Liver (tissue), 9 donors: ENCODE measurements around the gene GSK3B. TPM values are rescaled to one million over a fixed set of nuclear protein-coding genes. Genes with fewer than 3 reads are reported as not detected.

Experiments
- DNase-seq: peaks from one replicate; pipeline ENCODE4 v3.0.0-alpha.2; 2017; ENCODE audit warnings: low spot score
- H3K27ac ChIP-seq, 2 donors: one replicate each; pipeline ENCODE4 v1.7.0; 2013; ENCODE audit warnings: inconsistent platforms in 2 of 2, low read length in 2 of 2, control low read depth in 1 of 2, low read depth in 1 of 2, mild to moderate bottlenecking in 1 of 2
- H3K27me3 ChIP-seq, 4 donors: one replicate each; pipeline versions ENCODE4 v1.6.1 to v1.7.0; 2013; ENCODE audit warnings: low read length in 3 of 4, inconsistent platforms in 1 of 4, mild to moderate bottlenecking in 1 of 4, moderate library complexity in 1 of 4; ENCODE audit not compliant: control insufficient read depth in 4 of 4, insufficient read depth in 4 of 4
- H3K36me3 ChIP-seq, 4 donors: one replicate each; pipeline versions ENCODE4 v1.6.1 to v1.7.0; 2013; ENCODE audit warnings: low read length in 3 of 4, mild to moderate bottlenecking in 3 of 4, low read depth in 1 of 4, moderate library complexity in 1 of 4; ENCODE audit not compliant: control insufficient read depth in 4 of 4, insufficient read depth in 3 of 4
- H3K4me1 ChIP-seq, 4 donors: one replicate each; pipeline versions ENCODE4 v1.6.1 to v1.7.0; 2013; ENCODE audit warnings: low read length in 3 of 4, mild to moderate bottlenecking in 3 of 4, moderate library complexity in 1 of 4; ENCODE audit not compliant: control insufficient read depth in 4 of 4, insufficient read depth in 4 of 4
- H3K4me3 ChIP-seq, 3 donors: one replicate each; pipeline versions ENCODE4 v1.6.1 to v1.7.0; 2013; ENCODE audit warnings: low read length in 3 of 3, control low read depth in 1 of 3, low read depth in 1 of 3, mild to moderate bottlenecking in 1 of 3
- H3K9ac ChIP-seq, 2 donors: one replicate each; pipeline ENCODE4 v1.7.0; 2013; ENCODE audit warnings: low read length in 2 of 2, mild to moderate bottlenecking in 2 of 2, moderate library complexity in 2 of 2, control low read depth in 1 of 2, low read depth in 1 of 2
- H3K9me3 ChIP-seq, 4 donors: one replicate each; pipeline versions ENCODE4 v1.6.1 to v1.7.0; 2013; ENCODE audit warnings: low read length in 3 of 4; ENCODE audit not compliant: control insufficient read depth in 4 of 4
- EGR1 ChIP-seq, 2 donors: IDR thresholded peaks; 2 replicates each; pipeline ENCODE4 v1.6.1; 2016 to 2018; ENCODE audit warnings: antibody characterized with exemption in 2 of 2, low read depth in 2 of 2
- FOXA1 ChIP-seq: IDR thresholded peaks from 2 replicates; pipeline ENCODE4 v1.6.1; 2016; ENCODE audit warnings: antibody characterized with exemption
- FOXA2 ChIP-seq: IDR thresholded peaks from 2 replicates; pipeline ENCODE4 v1.6.1; 2016; ENCODE audit warnings: antibody characterized with exemption
- GABPA ChIP-seq, 2 donors: IDR thresholded peaks in 1 of 2; conservative IDR thresholded peaks in 1 of 2; 2 replicates each; pipeline ENCODE4 v1.6.1; 2016; ENCODE audit warnings: antibody characterized with exemption in 2 of 2, mild to moderate bottlenecking in 1 of 2, moderate library complexity in 1 of 2
- HNF4A ChIP-seq, 2 donors: conservative IDR thresholded peaks; 2 replicates each; pipeline ENCODE4 v1.6.1; 2016; ENCODE audit warnings: antibody characterized with exemption in 2 of 2, mild to moderate bottlenecking in 2 of 2
- HNF4G ChIP-seq: IDR thresholded peaks from 2 replicates; pipeline ENCODE4 v1.6.1; 2016; ENCODE audit warnings: antibody characterized with exemption
- JUND ChIP-seq, 2 donors: IDR thresholded peaks; 2 replicates each; pipeline ENCODE4 v1.6.1; 2016; ENCODE audit warnings: antibody characterized with exemption in 2 of 2
- NR2F2 ChIP-seq: IDR thresholded peaks from 2 replicates; pipeline ENCODE4 v1.6.1; 2016; ENCODE audit warnings: antibody characterized with exemption
- RAD21 ChIP-seq, 2 donors: IDR thresholded peaks; 2 replicates each; pipeline ENCODE4 v1.6.1; 2016; ENCODE audit warnings: antibody characterized with exemption in 2 of 2, mild to moderate bottlenecking in 2 of 2
- RXRA ChIP-seq, 2 donors: IDR thresholded peaks; 2 replicates each; pipeline ENCODE4 v1.6.1; 2017 to 2018; ENCODE audit warnings: antibody characterized with exemption in 2 of 2, mild to moderate bottlenecking in 1 of 2
- SP1 ChIP-seq: IDR thresholded peaks from 2 replicates; pipeline ENCODE4 v1.6.1; 2018; ENCODE audit warnings: antibody characterized with exemption, mild to moderate bottlenecking
- TAF1 ChIP-seq: conservative IDR thresholded peaks from 2 replicates; pipeline ENCODE4 v1.6.1; 2016; ENCODE audit warnings: antibody characterized with exemption, mild to moderate bottlenecking
- YY1 ChIP-seq: IDR thresholded peaks from 2 replicates; pipeline ENCODE4 v1.6.1; 2016; ENCODE audit warnings: antibody characterized with exemption, mild to moderate bottlenecking
- WGBS: extraction: QIAGEN DNeasy Blood & Tissue Kit; methylation state at CpG from one replicate; pipeline ENCODE4 v1.1.7; 2013; 5-methylcytosine and 5-hydroxymethylcytosine counted together
- polyA plus RNA-seq, 2 donors: library from polyadenylated mRNA; stranded (reverse) in 1 of 2; unstranded in 1 of 2; fragments of 200-250 nt in 1 of 2; fragments of >200 nt in 1 of 2; fragmentation: Nextera tagmentation in 1 of 2; extraction: Ambion mirVana in 1 of 2; gene quantifications; one replicate each; pipeline versions ENCODE4 v1.2.1 to v1.2.3, GENCODE V29; 2013 to 2015
- total RNA-seq, 2 donors: library from RNA; depleted of rRNA; stranded (reverse); fragments of >200 nt; gene quantifications; one replicate each; pipeline ENCODE4 v1.2.3, GENCODE V29; 2014
- TF ChIP-seq, protein P1 (sequence below): IDR thresholded peaks from 2 replicates; pipeline ENCODE4 v1.6.1; 2016; ENCODE audit warnings: antibody characterized with exemption
- TF ChIP-seq, protein P2 (sequence below): fragments of 150-350 bp; IDR thresholded peaks from 2 replicates; pipeline ENCODE4 v1.5.1; 2017; ENCODE audit warnings: improper control_type of control experiment, low read depth, low read length; ENCODE audit not compliant: missing input control
- TF ChIP-seq, protein P3 (sequence below): IDR thresholded peaks from 2 replicates; pipeline ENCODE4 v1.6.1; 2016; ENCODE audit warnings: antibody characterized with exemption, mild to moderate bottlenecking
- TF ChIP-seq, protein P4 (sequence below): IDR thresholded peaks from 2 replicates; pipeline ENCODE4 v1.6.1; 2016; ENCODE audit warnings: antibody characterized with exemption
- TF ChIP-seq, protein P5 (sequence below): IDR thresholded peaks from 2 replicates; pipeline ENCODE4 v1.6.1; 2016; ENCODE audit warnings: antibody characterized with exemption
- donor health status: healthy.
- donor health status: healthy.
- donor health status: healthy.
- donor health status: healthy.
- donor health status: healthy.

Gene GSK3B
- total and polyA plus RNA-seq, 4 donors = 10.5 to 20.8 (median 18.5) TPM

DNA sequence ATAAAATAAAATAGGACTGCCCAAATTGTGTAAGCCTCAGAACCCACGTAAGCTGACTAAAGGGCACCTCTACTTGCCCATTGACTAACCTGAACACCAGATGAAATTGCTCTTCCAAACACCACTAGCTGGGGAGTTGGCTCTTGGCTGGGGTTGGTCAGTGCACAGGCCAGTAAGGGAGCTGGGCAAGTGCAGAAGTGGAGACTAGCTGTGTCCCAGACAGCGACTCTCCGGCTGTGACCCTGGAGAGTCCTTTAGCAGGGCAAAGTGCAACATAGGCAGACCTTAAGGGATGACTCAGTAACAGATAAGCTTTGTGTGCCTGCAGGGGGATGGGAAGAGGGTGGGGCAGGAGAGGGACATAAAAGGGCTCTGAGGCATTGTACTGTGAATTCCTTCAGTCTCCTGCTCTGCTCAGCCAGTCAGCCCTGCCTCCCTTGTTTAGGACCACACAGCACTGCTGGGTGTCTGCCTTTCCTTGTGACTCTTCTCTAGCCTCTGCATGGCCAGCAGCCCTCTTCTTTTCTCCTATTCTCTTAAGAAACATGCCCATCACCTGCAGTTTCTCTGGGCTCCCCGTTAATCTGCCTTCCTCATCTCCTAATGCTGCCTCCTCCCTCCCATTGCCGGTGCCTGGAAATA lies 299.2 kb downstream of the GSK3B start:
- TF ChIP-seq SP1 (peak; percentile 97), YY1 (peak; percentile 77), GABPA (IDR thresholded peaks at IDR 0.05 in 1 of 2, conservative IDR thresholded peaks at IDR 0.05 in 1 of 2) (peak in 1 of 2 donors; percentile 49), FOXA1 (no peak), TAF1 (peak; percentile 82), JUND (IDR thresholded peaks at IDR 0.05) (peak; percentile 96 to 98), HNF4A (conservative IDR thresholded peaks at IDR 0.05) (peak; percentile 95 to 96), FOXA2 (peak; percentile 18), HNF4G (peak; percentile 93), RXRA (IDR thresholded peaks at IDR 0.05) (peak; percentile 95), RAD21 (IDR thresholded peaks at IDR 0.05) (peak; percentile 46 to 69), NR2F2 (peak; percentile 73), EGR1 (IDR thresholded peaks at IDR 0.05; ENCODE audit: low read depth in 2 of 2) (no peak)
- TF ChIP-seq, protein P1, sequence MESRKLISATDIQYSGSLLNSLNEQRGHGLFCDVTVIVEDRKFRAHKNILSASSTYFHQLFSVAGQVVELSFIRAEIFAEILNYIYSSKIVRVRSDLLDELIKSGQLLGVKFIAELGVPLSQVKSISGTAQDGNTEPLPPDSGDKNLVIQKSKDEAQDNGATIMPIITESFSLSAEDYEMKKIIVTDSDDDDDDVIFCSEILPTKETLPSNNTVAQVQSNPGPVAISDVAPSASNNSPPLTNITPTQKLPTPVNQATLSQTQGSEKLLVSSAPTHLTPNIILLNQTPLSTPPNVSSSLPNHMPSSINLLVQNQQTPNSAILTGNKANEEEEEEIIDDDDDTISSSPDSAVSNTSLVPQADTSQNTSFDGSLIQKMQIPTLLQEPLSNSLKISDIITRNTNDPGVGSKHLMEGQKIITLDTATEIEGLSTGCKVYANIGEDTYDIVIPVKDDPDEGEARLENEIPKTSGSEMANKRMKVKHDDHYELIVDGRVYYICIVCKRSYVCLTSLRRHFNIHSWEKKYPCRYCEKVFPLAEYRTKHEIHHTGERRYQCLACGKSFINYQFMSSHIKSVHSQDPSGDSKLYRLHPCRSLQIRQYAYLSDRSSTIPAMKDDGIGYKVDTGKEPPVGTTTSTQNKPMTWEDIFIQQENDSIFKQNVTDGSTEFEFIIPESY = peak; percentile 56
- TF ChIP-seq, protein P2, sequence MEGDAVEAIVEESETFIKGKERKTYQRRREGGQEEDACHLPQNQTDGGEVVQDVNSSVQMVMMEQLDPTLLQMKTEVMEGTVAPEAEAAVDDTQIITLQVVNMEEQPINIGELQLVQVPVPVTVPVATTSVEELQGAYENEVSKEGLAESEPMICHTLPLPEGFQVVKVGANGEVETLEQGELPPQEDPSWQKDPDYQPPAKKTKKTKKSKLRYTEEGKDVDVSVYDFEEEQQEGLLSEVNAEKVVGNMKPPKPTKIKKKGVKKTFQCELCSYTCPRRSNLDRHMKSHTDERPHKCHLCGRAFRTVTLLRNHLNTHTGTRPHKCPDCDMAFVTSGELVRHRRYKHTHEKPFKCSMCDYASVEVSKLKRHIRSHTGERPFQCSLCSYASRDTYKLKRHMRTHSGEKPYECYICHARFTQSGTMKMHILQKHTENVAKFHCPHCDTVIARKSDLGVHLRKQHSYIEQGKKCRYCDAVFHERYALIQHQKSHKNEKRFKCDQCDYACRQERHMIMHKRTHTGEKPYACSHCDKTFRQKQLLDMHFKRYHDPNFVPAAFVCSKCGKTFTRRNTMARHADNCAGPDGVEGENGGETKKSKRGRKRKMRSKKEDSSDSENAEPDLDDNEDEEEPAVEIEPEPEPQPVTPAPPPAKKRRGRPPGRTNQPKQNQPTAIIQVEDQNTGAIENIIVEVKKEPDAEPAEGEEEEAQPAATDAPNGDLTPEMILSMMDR = no peak
- TF ChIP-seq, protein P3, sequence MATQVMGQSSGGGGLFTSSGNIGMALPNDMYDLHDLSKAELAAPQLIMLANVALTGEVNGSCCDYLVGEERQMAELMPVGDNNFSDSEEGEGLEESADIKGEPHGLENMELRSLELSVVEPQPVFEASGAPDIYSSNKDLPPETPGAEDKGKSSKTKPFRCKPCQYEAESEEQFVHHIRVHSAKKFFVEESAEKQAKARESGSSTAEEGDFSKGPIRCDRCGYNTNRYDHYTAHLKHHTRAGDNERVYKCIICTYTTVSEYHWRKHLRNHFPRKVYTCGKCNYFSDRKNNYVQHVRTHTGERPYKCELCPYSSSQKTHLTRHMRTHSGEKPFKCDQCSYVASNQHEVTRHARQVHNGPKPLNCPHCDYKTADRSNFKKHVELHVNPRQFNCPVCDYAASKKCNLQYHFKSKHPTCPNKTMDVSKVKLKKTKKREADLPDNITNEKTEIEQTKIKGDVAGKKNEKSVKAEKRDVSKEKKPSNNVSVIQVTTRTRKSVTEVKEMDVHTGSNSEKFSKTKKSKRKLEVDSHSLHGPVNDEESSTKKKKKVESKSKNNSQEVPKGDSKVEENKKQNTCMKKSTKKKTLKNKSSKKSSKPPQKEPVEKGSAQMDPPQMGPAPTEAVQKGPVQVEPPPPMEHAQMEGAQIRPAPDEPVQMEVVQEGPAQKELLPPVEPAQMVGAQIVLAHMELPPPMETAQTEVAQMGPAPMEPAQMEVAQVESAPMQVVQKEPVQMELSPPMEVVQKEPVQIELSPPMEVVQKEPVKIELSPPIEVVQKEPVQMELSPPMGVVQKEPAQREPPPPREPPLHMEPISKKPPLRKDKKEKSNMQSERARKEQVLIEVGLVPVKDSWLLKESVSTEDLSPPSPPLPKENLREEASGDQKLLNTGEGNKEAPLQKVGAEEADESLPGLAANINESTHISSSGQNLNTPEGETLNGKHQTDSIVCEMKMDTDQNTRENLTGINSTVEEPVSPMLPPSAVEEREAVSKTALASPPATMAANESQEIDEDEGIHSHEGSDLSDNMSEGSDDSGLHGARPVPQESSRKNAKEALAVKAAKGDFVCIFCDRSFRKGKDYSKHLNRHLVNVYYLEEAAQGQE = peak; percentile 43
- TF ChIP-seq, protein P4, sequence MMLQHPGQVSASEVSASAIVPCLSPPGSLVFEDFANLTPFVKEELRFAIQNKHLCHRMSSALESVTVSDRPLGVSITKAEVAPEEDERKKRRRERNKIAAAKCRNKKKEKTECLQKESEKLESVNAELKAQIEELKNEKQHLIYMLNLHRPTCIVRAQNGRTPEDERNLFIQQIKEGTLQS = peak; percentile 93
- TF ChIP-seq, protein P5, sequence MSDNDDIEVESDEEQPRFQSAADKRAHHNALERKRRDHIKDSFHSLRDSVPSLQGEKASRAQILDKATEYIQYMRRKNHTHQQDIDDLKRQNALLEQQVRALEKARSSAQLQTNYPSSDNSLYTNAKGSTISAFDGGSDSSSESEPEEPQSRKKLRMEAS = peak; percentile 75
- no peaks in the 10 kb centered on the region for H3K36me3 ChIP-seq
- DNase-seq = peak; percentile 46
- H3K4me1 ChIP-seq = peaks cover 10 to 77% (median 55%) of the 10 kb centered on the region in 4 donors
- H3K9ac ChIP-seq = no peak overlapping the region
- H3K27ac ChIP-seq = peak overlapping the region; percentile 67 to 88
- 23% methylated on average over 5 of the region's 5 CpGs for WGBS
- no peaks in the 10 kb centered on the region for H3K27me3 ChIP-seq
- H3K9me3 ChIP-seq = no peaks in the 10 kb centered on the region
- peak overlapping the region; percentile 7 to 24 (median 20) for H3K4me3 ChIP-seq
